ENCODE results near the gene WDFY1.
A peak's percentile ranks its signal among the peaks of the same experiment; 100 is the strongest.

The WDFY1 gene

GRCh38 chr2:223930103-223930976, 14.8 kb downstream of the WDFY1 start:
- DNase-seq (ENCODE audit: low read depth, low spot score) = peak; percentile 33

GRCh38 chr2:223929571-223930102, 15.5 kb downstream of the WDFY1 start:
- DNase-seq (ENCODE audit: low read depth, low spot score) = no peak

GRCh38 chr2:223928113-223929006, 16.8 kb downstream of the WDFY1 start:
- no peak for DNase-seq (ENCODE audit: low read depth, low spot score)

GRCh38 chr2:223925106-223925505, 20.0 kb downstream of the WDFY1 start:
- DNase-seq (ENCODE audit: low read depth, low spot score) = no peak

- no peak for DNase-seq (ENCODE audit: low read depth, low spot score)
These were observed 21.2 kb downstream of the WDFY1 start for GRCh38 chr2:223923976-223924375.

- no peak for DNase-seq (ENCODE audit: low read depth, low spot score)
These were observed 22.8 kb downstream of the WDFY1 start for GRCh38 chr2:223922308-223922707.

- DNase-seq (ENCODE audit: low read depth, low spot score) = no peak
These were observed 23.9 kb downstream of the WDFY1 start for GRCh38 chr2:223921204-223921603.

GRCh38 chr2:223920109-223920508, 25.0 kb downstream of the WDFY1 start:
- no peak for DNase-seq (ENCODE audit: low read depth, low spot score)

GRCh38 chr2:223918671-223919134, 26.4 kb downstream of the WDFY1 start:
- DNase-seq (ENCODE audit: low read depth, low spot score) = no peak

GRCh38 chr2:223916181-223916920, 28.8 kb downstream of the WDFY1 start:
- DNase-seq (ENCODE audit: low read depth, low spot score) = no peak

GRCh38 chr2:223915071-223915470, 30.1 kb downstream of the WDFY1 start:
- DNase-seq (ENCODE audit: low read depth, low spot score) = no peak

GRCh38 chr2:223914324-223914723, 30.8 kb downstream of the WDFY1 start:
- no peak for DNase-seq (ENCODE audit: low read depth, low spot score)

GRCh38 chr2:223909001-223909741, 36.0 kb downstream of the WDFY1 start:
- DNase-seq (ENCODE audit: low read depth, low spot score) = no peak

- no peak for DNase-seq (ENCODE audit: low read depth, low spot score)
These were observed 36.7 kb downstream of the WDFY1 start for GRCh38 chr2:223908304-223908998.

GRCh38 chr2:223905996-223906395, 39.1 kb downstream of the WDFY1 start:
- no peak for DNase-seq (ENCODE audit: low read depth, low spot score)

GRCh38 chr2:223901854-223902253, 43.3 kb downstream of the WDFY1 start:
- no peak for DNase-seq (ENCODE audit: low read depth, low spot score)

GRCh38 chr2:223901311-223901710, 43.8 kb downstream of the WDFY1 start:
- no peak for DNase-seq (ENCODE audit: low read depth, low spot score)

- DNase-seq (ENCODE audit: low read depth, low spot score) = no peak
These were observed 44.6 kb downstream of the WDFY1 start for GRCh38 chr2:223900531-223900930.

GRCh38 chr2:223900066-223900465, 45.1 kb downstream of the WDFY1 start:
- DNase-seq (ENCODE audit: low read depth, low spot score) = no peak

GRCh38 chr2:223897669-223898330, 47.3 kb downstream of the WDFY1 start:
- no peak for DNase-seq (ENCODE audit: low read depth, low spot score)

Measured in astrocyte of the hippocampus (primary cell).